Uterus (tissue), 4 donors: Measurements from ENCODE around the gene CD248. TPM values are rescaled to one million over a fixed set of nuclear protein-coding genes. Genes with fewer than 3 reads are reported as not detected.

Experiments
- DNase-seq, 2 donors: peaks; one replicate each; pipeline ENCODE4 v3.0.0-alpha.2; 2019 to 2020
- H3K27ac ChIP-seq, 2 donors: fragments of 200-600 bp; sonication (generic); 1 replicate in 1 of 2; 2 replicates in 1 of 2; pipeline ENCODE4 v1.5.1; 2016 to 2018
- H3K27me3 ChIP-seq, 2 donors: fragments of 200-600 bp; sonication (generic); one replicate each; pipeline ENCODE4 v1.5.1; 2018 to 2019; ENCODE audit warnings: control low read depth in 1 of 2
- H3K36me3 ChIP-seq, 2 donors: fragments of 200-600 bp; sonication (generic); one replicate each; pipeline ENCODE4 v1.5.1; 2019; ENCODE audit warnings: control low read depth in 1 of 2
- H3K4me1 ChIP-seq, 2 donors: fragments of 200-600 bp; sonication (generic); one replicate each; pipeline ENCODE4 v1.5.1; 2018 to 2019; ENCODE audit warnings: control low read depth in 1 of 2
- H3K4me3 ChIP-seq, 2 donors: fragments of 200-600 bp; sonication (generic); 1 replicate in 1 of 2; 2 replicates in 1 of 2; pipeline ENCODE4 v1.5.1; 2018 to 2019; ENCODE audit warnings: mild to moderate bottlenecking in 1 of 2
- H3K9me3 ChIP-seq, 2 donors: fragments of 200-600 bp; sonication (generic); one replicate each; pipeline ENCODE4 v1.5.1; 2019; ENCODE audit warnings: control low read depth in 1 of 2
- CTCF ChIP-seq, 4 experiments: fragments of 200-600 bp in 2 of 4; fragments of 450-650 bp in 2 of 4; sonication (generic) in 2 of 4; IDR thresholded peaks; one replicate each; pipeline ENCODE4 v1.5.1; 2016 to 2019; ENCODE audit warnings: antibody characterized with exemption in 4 of 4, mild to moderate bottlenecking in 2 of 4, moderate library complexity in 1 of 4
- POLR2A ChIP-seq, 2 donors: fragments of 450-650 bp; IDR thresholded peaks; one replicate each; pipeline ENCODE4 v1.6.1; 2016; ENCODE audit warnings: antibody characterized with exemption in 2 of 2, mild to moderate bottlenecking in 1 of 2, moderate library complexity in 1 of 2
- intact Hi-C: fragments of 100-400 bp; cut with DNase I; formaldehyde crosslinking; loops from one replicate; pipeline ENCODE4 v1.15.1; 2023; ENCODE audit warnings: low total_unique reads
- total RNA-seq, 4 donors: library from RNA; depleted of rRNA in 3 of 4; stranded (reverse); fragments of >200 nt in 3 of 4; gene quantifications; one replicate each; pipeline versions ENCODE4 v1.1.0 to v1.2.4, GENCODE V29; 2014 to 2023
- donor health status: DM: yes; HTN: yes; CAD: no.

CD248 gene
- total RNA-seq, 4 donors from 2014 or later, result 14.1 to 91.2 (median 46.2) TPM

- TF ChIP-seq CTCF (IDR thresholded peaks at IDR 0.05) (peak; percentile 95 to 98 (median 96)), POLR2A (IDR thresholded peaks at IDR 0.05) (peak in 1 of 2 donors; percentile 35)
- Histone ChIP-seq H3K36me3 (no peaks in the 10 kb centered on the region), H3K4me1 (peaks cover 0 to 12% of the 10 kb centered on the region in 2 donors), H3K27ac (no peak overlapping the region), H3K4me3 (no peak overlapping the region), H3K27me3 (no peaks in the 10 kb centered on the region), H3K9me3 (no peaks in the 10 kb centered on the region)
- peak; percentile 95 to 96 for DNase-seq
- intact Hi-C loops, result loop anchor here (10.0 kb wide), 1 partner anchor 58 kb away; no protein-coding TSS in a partner anchor
Measured at GRCh38 chr11:66282468-66283455, 34.1 kb downstream of the CD248 start.

DNA sequence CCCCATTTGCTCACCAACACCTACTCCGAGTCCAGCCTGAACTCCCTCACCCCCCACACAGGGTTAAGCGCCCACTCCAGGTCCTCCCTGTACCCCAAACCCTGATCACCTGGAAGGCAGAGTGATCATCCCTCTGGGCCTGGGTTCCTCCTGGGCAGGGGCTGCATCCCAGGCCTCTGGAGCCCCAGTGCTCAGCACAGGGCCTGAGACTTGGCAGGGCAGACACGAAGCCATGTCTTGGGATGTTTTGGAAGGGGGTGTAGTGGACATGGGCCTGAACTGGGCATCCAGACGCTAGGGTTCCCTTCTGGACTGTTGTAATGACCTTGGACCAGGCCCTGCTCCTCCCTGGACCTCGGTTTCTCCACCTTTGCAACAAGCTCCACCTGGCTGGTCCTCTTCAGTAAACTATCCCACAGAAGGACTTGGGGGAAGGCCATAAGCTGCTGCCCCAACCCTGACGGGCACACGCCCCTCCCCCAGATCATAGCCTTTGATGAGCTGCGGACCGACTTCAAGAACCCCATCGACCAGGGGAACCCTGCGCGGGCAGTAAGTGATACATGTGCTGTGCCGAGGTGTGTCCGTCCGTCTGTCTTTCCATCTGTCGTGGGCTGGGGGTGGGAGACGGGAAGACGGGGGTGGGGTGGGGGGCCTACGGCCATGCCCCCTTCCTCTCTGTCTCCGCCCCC is 34.9 kb downstream of the CD248 start:
- Histone ChIP-seq H3K27me3 (no peaks in the 10 kb centered on the region), H3K9me3 (no peaks in the 10 kb centered on the region), H3K36me3 (no peaks in the 10 kb centered on the region), H3K4me1 (peaks cover 0 to 10% of the 10 kb centered on the region in 2 donors), H3K27ac (no peak overlapping the region), H3K4me3 (no peak overlapping the region)
- no peak for DNase-seq
- intact Hi-C loops, result loop anchor here (10.0 kb wide), 1 partner anchor 57 kb away; no protein-coding TSS in a partner anchor
- TF ChIP-seq CTCF (IDR thresholded peaks at IDR 0.05) (no peak), POLR2A (IDR thresholded peaks at IDR 0.05) (no peak)

- no peaks in the 10 kb centered on the region for H3K36me3 ChIP-seq
- H3K27me3 ChIP-seq, result no peaks in the 10 kb centered on the region
- H3K4me3 ChIP-seq, result no peak overlapping the region
- H3K4me1 ChIP-seq, result peaks cover 0 to 10% of the 10 kb centered on the region in 2 donors
- no peak overlapping the region for H3K27ac ChIP-seq
- no peaks in the 10 kb centered on the region for H3K9me3 ChIP-seq
- no peak for DNase-seq
- intact Hi-C loops, result loop anchor here (10.0 kb wide), 1 partner anchor 56 kb away; no protein-coding TSS in a partner anchor
- TF ChIP-seq CTCF (IDR thresholded peaks at IDR 0.05) (no peak), POLR2A (IDR thresholded peaks at IDR 0.05) (no peak)
Measured at GRCh38 chr11:66281001-66281400, 35.8 kb downstream of the CD248 start.

- Histone ChIP-seq H3K4me1 (peaks cover 0 to 10% of the 10 kb centered on the region in 2 donors), H3K36me3 (no peaks in the 10 kb centered on the region), H3K27me3 (no peaks in the 10 kb centered on the region), H3K27ac (no peak overlapping the region), H3K9me3 (no peaks in the 10 kb centered on the region), H3K4me3 (no peak overlapping the region)
- intact Hi-C loops, result loop anchor here (10.0 kb wide), 1 partner anchor 56 kb away; no protein-coding TSS in a partner anchor
- no peak for DNase-seq
- TF ChIP-seq POLR2A (IDR thresholded peaks at IDR 0.05), result no peak
- no peak for TF ChIP-seq CTCF (IDR thresholded peaks at IDR 0.05)
Measured at GRCh38 chr11:66280428-66280827, 36.4 kb downstream of the CD248 start.
